GM08714 (cell line): Measurements from ENCODE around the gene IVNS1ABP.
"Not testable (repeated sequence)": the region's sequence is repeated elsewhere in the genome, so short reads cannot be mapped to it uniquely, and the experiment has no call there.

Source experiments
- H3K4me3 ChIP-seq: fragments of 200-500 bp; sonication (Bioruptor generic); 2 replicates; pipeline ENCODE4 v1.5.1; 2014; ENCODE audit warnings: mild to moderate bottlenecking, low read length, inconsistent platforms
- ZNF274 ChIP-seq: IDR thresholded peaks from 2 replicates; pipeline ENCODE4 v1.6.1; 2012; ENCODE audit warnings: mild to moderate bottlenecking, low read depth, low read length

Gene IVNS1ABP

GRCh38 chr1:185262151-185262550, 54.9 kb downstream of the IVNS1ABP start:
- no peak for TF ChIP-seq ZNF274
- H3K4me3 ChIP-seq, result no peak overlapping the region

GRCh38 chr1:185260611-185261010, 56.4 kb downstream of the IVNS1ABP start:
- TF ChIP-seq ZNF274, result no peak
- H3K4me3 ChIP-seq, result no peak overlapping the region

GRCh38 chr1:185258676-185259075, 58.4 kb downstream of the IVNS1ABP start:
- no peak for TF ChIP-seq ZNF274

GRCh38 chr1:185257950-185258208, 59.2 kb downstream of the IVNS1ABP start:
- H3K4me3 ChIP-seq, result no peak overlapping the region
- no peak for TF ChIP-seq ZNF274

More at GRCh38 chr1:185258676-185259075, 58.4 kb downstream of the IVNS1ABP start:
- no peak overlapping the region for H3K4me3 ChIP-seq

GRCh38 chr1:185257116-185257949, 59.7 kb downstream of the IVNS1ABP start:
- H3K4me3 ChIP-seq, result not testable (repeated sequence)

- H3K4me3 ChIP-seq, result not testable (repeated sequence)
Observed at GRCh38 chr1:185255595-185255994, 61.4 kb downstream of the IVNS1ABP start.

GRCh38 chr1:185252404-185252803, 64.6 kb downstream of the IVNS1ABP start:
- H3K4me3 ChIP-seq, result not testable (repeated sequence)

- H3K4me3 ChIP-seq, result not testable (repeated sequence)
Observed at GRCh38 chr1:185251928-185252327, 65.1 kb downstream of the IVNS1ABP start.

GRCh38 chr1:185250063-185250462, 67.0 kb downstream of the IVNS1ABP start:
- no peak overlapping the region for H3K4me3 ChIP-seq
- no peak for TF ChIP-seq ZNF274

- no peak for TF ChIP-seq ZNF274
Observed at GRCh38 chr1:185249563-185249962, 67.5 kb downstream of the IVNS1ABP start.

More at GRCh38 chr1:185249563-185249962, 67.5 kb downstream of the IVNS1ABP start:
- H3K4me3 ChIP-seq, result no peak overlapping the region
